Measurements from ENCODE around the gene FOXP1.

FOXP1 gene

DNA sequence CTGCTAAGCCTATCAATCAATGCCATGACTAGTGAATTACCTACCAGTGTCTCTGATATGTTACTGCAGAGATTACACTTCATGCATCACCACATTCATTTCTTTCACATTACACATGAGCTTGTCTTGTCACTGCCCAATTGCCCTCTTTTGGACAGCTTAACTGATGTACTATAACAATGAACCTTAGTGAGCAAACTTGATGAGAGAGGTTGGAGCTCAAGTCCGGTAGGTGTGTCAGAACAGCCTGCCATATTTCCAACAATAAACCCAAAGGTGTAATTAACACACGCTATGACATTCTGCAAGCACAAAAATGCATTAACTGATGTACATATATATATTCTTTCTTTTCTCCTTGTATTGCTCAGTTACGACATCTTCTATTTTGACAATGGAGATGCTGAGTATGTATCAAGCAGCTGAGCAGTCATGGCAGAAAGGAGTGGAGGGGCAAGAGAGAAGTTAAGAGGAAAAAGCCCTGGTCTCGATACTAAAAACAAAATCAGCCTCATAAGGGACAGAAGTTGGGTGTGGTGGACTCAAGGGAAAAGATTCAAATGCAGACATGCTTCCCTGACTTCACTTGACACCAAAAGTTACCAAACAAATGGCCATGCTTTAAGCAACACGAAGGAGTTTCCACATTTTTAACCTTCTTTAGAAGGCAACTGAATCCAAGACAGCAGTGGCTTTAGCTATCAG is 538.2 kb downstream of the FOXP1 start:
- no peaks in the 10 kb centered on the region for H3K9me3 ChIP-seq (ENCODE audit: severe bottlenecking)
- no peaks in the 10 kb centered on the region for H3K4me1 ChIP-seq (ENCODE audit: insufficient read depth, poor library complexity, severe bottlenecking)
- H3K27ac ChIP-seq (ENCODE audit: poor library complexity, severe bottlenecking), result no peak overlapping the region
- no peak for TF ChIP-seq CTCF (IDR thresholded peaks at IDR 0.05; ENCODE audit: poor library complexity, severe bottlenecking)
- no peaks in the 10 kb centered on the region for H3K27me3 ChIP-seq (ENCODE audit: insufficient read depth, poor library complexity, severe bottlenecking)
- peaks cover 82% of the 10 kb centered on the region for H3K36me3 ChIP-seq (ENCODE audit: low read depth)
- DNase-seq (ENCODE audit: low spot score) (no peak), ATAC-seq (ENCODE audit: low read depth) (no peak)
- H3K4me3 ChIP-seq (ENCODE audit: severe bottlenecking), result no peak overlapping the region

DNA sequence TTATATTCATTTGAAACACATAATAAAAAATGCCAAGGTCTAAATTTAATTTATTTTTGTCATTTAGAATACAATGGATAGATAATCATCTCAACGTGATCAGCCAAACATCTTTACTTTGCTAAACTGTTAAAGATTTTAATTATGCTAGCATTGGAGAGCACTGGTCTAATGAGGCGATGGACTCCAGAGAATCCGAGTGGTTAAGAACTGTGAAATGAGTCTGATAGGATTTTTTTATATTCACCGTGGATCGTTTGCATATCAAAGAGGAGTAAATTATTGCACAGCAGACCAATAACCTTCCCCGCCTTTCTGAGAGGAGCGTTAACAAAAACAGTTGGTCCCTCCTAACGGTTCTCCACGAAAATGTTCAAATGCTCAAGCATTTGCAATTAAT is 540.8 kb downstream of the FOXP1 start:
- H3K27me3 ChIP-seq (ENCODE audit: insufficient read depth, poor library complexity, severe bottlenecking), result no peaks in the 10 kb centered on the region
- no peak for TF ChIP-seq CTCF (IDR thresholded peaks at IDR 0.05; ENCODE audit: poor library complexity, severe bottlenecking)
- no peaks in the 10 kb centered on the region for H3K9me3 ChIP-seq (ENCODE audit: severe bottlenecking)
- peaks cover 92% of the 10 kb centered on the region for H3K36me3 ChIP-seq (ENCODE audit: low read depth)
- ATAC-seq (ENCODE audit: low read depth) (no peak), DNase-seq (ENCODE audit: low spot score) (no peak)
- no peak overlapping the region for H3K4me3 ChIP-seq (ENCODE audit: severe bottlenecking)
- no peaks in the 10 kb centered on the region for H3K4me1 ChIP-seq (ENCODE audit: insufficient read depth, poor library complexity, severe bottlenecking)
- no peak overlapping the region for H3K27ac ChIP-seq (ENCODE audit: poor library complexity, severe bottlenecking)

- ATAC-seq (ENCODE audit: low read depth), result no peak
- TF ChIP-seq CTCF (IDR thresholded peaks at IDR 0.05; ENCODE audit: poor library complexity, severe bottlenecking), result no peak
- Histone ChIP-seq H3K27me3 (ENCODE audit: insufficient read depth, poor library complexity, severe bottlenecking) (no peaks in the 10 kb centered on the region), H3K9me3 (ENCODE audit: severe bottlenecking) (no peaks in the 10 kb centered on the region), H3K36me3 (ENCODE audit: low read depth) (peaks cover 89% of the 10 kb centered on the region), H3K27ac (ENCODE audit: poor library complexity, severe bottlenecking) (no peak overlapping the region), H3K4me3 (ENCODE audit: severe bottlenecking) (no peak overlapping the region), H3K4me1 (ENCODE audit: insufficient read depth, poor library complexity, severe bottlenecking) (no peaks in the 10 kb centered on the region)
- DNase-seq (ENCODE audit: low spot score), result no peak
These were observed 542.2 kb downstream of the FOXP1 start for GRCh38 chr3:71041371-71041770.

DNA sequence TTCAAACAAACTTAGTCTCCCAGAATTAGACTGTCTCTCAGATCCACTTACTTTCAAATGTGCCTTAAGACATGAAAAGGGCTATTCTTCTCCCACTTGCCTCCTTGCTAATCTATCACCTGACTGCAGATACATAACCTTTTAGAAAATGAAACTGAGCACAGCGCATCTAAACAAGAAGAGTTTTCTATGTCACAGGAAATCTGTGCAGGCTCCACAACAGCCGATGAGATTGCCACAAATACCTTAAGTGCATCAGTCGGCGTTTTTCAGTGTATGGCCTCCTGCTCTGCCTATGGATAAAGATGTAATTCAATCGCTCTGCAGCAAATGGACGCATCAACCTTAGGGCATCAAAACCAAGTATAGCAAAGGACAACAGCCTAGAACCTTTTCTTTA is 544.2 kb downstream of the FOXP1 start:
- Histone ChIP-seq H3K36me3 (ENCODE audit: low read depth) (peaks cover 88% of the 10 kb centered on the region), H3K4me1 (ENCODE audit: insufficient read depth, poor library complexity, severe bottlenecking) (peaks cover 14% of the 10 kb centered on the region), H3K27me3 (ENCODE audit: insufficient read depth, poor library complexity, severe bottlenecking) (no peaks in the 10 kb centered on the region), H3K9me3 (ENCODE audit: severe bottlenecking) (no peaks in the 10 kb centered on the region), H3K4me3 (ENCODE audit: severe bottlenecking) (no peak overlapping the region), H3K27ac (ENCODE audit: poor library complexity, severe bottlenecking) (no peak overlapping the region)
- ATAC-seq (ENCODE audit: low read depth), result no peak
- no peak for TF ChIP-seq CTCF (IDR thresholded peaks at IDR 0.05; ENCODE audit: poor library complexity, severe bottlenecking)
- DNase-seq (ENCODE audit: low spot score), result no peak

DNA sequence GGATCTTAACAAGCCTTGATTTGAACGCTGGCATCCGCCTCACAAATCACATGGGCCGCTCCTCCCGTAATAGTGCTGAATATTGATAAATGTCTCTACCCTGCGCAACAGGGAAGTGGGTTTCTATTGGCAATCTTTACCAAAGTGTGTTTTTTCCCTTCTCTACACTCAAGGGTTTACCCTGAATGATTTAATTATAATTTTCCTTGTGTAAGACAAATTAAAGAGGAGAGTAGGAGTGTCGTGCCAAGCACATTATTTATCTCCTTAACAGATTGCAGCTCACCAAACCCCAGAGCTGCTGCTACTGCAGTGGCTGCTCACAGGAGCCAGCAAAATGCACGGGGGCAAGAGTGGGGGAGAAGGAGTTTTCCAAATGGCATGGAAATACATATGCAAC is 545.8 kb downstream of the FOXP1 start:
- no peak overlapping the region for H3K4me3 ChIP-seq (ENCODE audit: severe bottlenecking)
- H3K27ac ChIP-seq (ENCODE audit: poor library complexity, severe bottlenecking), result no peak overlapping the region
- DNase-seq (ENCODE audit: low spot score), result no peak
- no peak for ATAC-seq (ENCODE audit: low read depth)
- TF ChIP-seq CTCF (IDR thresholded peaks at IDR 0.05; ENCODE audit: poor library complexity, severe bottlenecking), result no peak
- no peaks in the 10 kb centered on the region for H3K27me3 ChIP-seq (ENCODE audit: insufficient read depth, poor library complexity, severe bottlenecking)
- H3K36me3 ChIP-seq (ENCODE audit: low read depth), result peaks cover 84% of the 10 kb centered on the region
- no peaks in the 10 kb centered on the region for H3K9me3 ChIP-seq (ENCODE audit: severe bottlenecking)
- H3K4me1 ChIP-seq (ENCODE audit: insufficient read depth, poor library complexity, severe bottlenecking), result peaks cover 19% of the 10 kb centered on the region
